NCI-H146 treated with DMSO at 0.1 percent for 48 hours (cell line): ENCODE measurements around the gene TSPAN15.

Experiments used
- DNase-seq: peaks from one replicate; lab custom pipeline; 2025; ENCODE audit not compliant: unreplicated experiment; lab: John Stamatoyannopoulos, UW

TSPAN15 gene

GRCh38 chr10:69416695-69417094 lies 34.6 kb upstream of the TSPAN15 start, which contains the start of gene TACR2:
TSS of gene TACR2 (minus strand) at chr10:69416918. CDS start at chr10:69416323, 595 bp downstream.
- no peak for DNase-seq

GRCh38 chr10:69417542-69417941 lies 33.7 kb upstream of the TSPAN15 start:
- no peak for DNase-seq

GRCh38 chr10:69418052-69418752 lies 33.1 kb upstream of the TSPAN15 start:
- DNase-seq = no peak

GRCh38 chr10:69419096-69419743 lies 32.0 kb upstream of the TSPAN15 start:
- no peak for DNase-seq

GRCh38 chr10:69419744-69420126 lies 31.5 kb upstream of the TSPAN15 start:
- no peak for DNase-seq

- DNase-seq = no peak
Measured at GRCh38 chr10:69421611-69422308, 29.5 kb upstream of the TSPAN15 start.

GRCh38 chr10:69422676-69423075 lies 28.6 kb upstream of the TSPAN15 start:
- no peak for DNase-seq

- no peak for DNase-seq
Measured at GRCh38 chr10:69425041-69425440, 26.2 kb upstream of the TSPAN15 start.

GRCh38 chr10:69425511-69426298 lies 25.6 kb upstream of the TSPAN15 start:
- DNase-seq = peak; percentile 40

GRCh38 chr10:69426376-69426727 lies 24.9 kb upstream of the TSPAN15 start:
- DNase-seq = no peak

GRCh38 chr10:69428165-69428564 lies 23.1 kb upstream of the TSPAN15 start:
- peak; percentile 77 for DNase-seq

- no peak for DNase-seq
Measured at GRCh38 chr10:69434169-69434568, 17.1 kb upstream of the TSPAN15 start.

GRCh38 chr10:69434926-69435325 lies 16.3 kb upstream of the TSPAN15 start:
- DNase-seq = no peak

GRCh38 chr10:69435966-69436520 lies 15.2 kb upstream of the TSPAN15 start:
- DNase-seq = no peak

GRCh38 chr10:69437321-69438259 lies 13.7 kb upstream of the TSPAN15 start:
- no peak for DNase-seq

GRCh38 chr10:69438536-69439349 lies 12.5 kb upstream of the TSPAN15 start:
- DNase-seq = peak; percentile 9

- no peak for DNase-seq
Measured at GRCh38 chr10:69439350-69439739, 11.9 kb upstream of the TSPAN15 start.

- peak; percentile 5 for DNase-seq
Measured at GRCh38 chr10:69439813-69440506, 11.3 kb upstream of the TSPAN15 start.

- DNase-seq = no peak
Measured at GRCh38 chr10:69443354-69443753, 7.9 kb upstream of the TSPAN15 start.
